Measurements from ENCODE around the gene CD300LF. TPM values are rescaled to one million over a fixed set of nuclear protein-coding genes. Genes with fewer than 3 reads are reported as not detected.

The CD300LF gene
- total and polyA plus RNA-seq, 10 of the 15 experiments (the other 5 are each of a cell fraction or from before 2014, with no cell fraction given), result 0.15 TPM; not detected in 9

DNA sequence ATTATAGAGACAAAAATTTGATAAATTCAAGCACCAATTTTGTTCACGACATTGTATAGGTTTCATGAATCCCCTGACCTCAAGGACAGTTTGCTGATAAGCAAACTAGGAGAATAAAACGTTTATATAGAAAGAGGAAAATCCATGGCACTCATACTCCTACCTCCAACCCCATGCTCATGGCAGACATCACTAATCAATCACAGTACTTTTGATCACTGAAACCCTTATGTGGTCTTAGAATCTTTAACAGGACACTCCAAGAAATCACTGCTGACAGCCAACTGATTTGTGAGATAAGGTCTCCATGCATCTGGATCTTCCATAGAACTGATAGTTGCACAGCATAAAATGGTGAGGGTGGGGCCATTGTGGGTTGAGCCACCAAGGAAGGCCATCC lies 31.0 kb upstream of the CD300LF start (continued):
- TF ChIP-seq DPF2 (IDR thresholded peaks at IDR 0.05), result no peak
- TF ChIP-seq, protein P1, sequence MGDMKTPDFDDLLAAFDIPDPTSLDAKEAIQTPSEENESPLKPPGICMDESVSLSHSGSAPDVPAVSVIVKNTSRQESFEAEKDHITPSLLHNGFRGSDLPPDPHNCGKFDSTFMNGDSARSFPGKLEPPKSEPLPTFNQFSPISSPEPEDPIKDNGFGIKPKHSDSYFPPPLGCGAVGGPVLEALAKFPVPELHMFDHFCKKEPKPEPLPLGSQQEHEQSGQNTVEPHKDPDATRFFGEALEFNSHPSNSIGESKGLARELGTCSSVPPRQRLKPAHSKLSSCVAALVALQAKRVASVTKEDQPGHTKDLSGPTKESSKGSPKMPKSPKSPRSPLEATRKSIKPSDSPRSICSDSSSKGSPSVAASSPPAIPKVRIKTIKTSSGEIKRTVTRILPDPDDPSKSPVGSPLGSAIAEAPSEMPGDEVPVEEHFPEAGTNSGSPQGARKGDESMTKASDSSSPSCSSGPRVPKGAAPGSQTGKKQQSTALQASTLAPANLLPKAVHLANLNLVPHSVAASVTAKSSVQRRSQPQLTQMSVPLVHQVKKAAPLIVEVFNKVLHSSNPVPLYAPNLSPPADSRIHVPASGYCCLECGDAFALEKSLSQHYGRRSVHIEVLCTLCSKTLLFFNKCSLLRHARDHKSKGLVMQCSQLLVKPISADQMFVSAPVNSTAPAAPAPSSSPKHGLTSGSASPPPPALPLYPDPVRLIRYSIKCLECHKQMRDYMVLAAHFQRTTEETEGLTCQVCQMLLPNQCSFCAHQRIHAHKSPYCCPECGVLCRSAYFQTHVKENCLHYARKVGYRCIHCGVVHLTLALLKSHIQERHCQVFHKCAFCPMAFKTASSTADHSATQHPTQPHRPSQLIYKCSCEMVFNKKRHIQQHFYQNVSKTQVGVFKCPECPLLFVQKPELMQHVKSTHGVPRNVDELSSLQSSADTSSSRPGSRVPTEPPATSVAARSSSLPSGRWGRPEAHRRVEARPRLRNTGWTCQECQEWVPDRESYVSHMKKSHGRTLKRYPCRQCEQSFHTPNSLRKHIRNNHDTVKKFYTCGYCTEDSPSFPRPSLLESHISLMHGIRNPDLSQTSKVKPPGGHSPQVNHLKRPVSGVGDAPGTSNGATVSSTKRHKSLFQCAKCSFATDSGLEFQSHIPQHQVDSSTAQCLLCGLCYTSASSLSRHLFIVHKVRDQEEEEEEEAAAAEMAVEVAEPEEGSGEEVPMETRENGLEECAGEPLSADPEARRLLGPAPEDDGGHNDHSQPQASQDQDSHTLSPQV (IDR thresholded peaks at IDR 0.05), result no peak

DNA sequence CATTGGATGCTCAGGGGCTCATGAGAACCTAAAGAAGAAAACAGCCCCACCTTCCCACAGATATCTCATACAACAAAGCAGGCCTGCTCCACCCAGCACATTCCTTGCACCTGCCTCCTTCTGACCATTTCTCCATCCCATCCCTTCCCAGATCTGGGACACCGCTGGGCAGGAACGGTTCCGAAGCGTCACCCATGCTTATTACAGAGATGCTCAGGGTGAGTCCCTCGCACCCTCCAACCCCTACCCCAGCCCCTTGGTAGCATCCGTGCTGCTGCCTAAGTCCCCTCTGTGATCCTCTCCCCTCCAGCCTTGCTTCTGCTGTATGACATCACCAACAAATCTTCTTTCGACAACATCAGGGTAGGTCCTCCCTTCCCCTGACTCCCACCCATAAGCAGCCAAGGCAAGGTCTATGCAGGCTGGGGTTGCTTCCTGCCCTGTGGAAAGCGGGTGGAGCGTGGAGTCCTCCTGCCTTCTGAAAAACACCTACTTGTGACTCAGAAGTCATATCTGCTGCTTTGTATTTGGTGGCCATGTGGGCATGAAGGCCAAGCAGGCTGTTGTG lies 30.3 kb upstream of the CD300LF start:
- DNase-seq (ENCODE audit: low read depth, low spot score) (no peak), FAIRE-seq (no peak), ATAC-seq (no peak)
- no peaks in the 10 kb centered on the region for H4K20me1 ChIP-seq (ENCODE audit: control insufficient read depth, insufficient read depth)
- H3K36me3 ChIP-seq (ENCODE audit: control insufficient read depth in 2 of 2, insufficient read depth in 2 of 2, low read length in 1 of 2), result no peaks in the 10 kb centered on the region
- ChIA-PET SMC1A (ENCODE audit: uncharacterized antibody, unreplicated experiment) (interaction anchor here (0.9 to 2.0 kb wide), 6 partner anchors 28 to 119 kb away, joined by 3 to 16 read pairs (median 7); no protein-coding TSS in a partner anchor), RAD21 (ENCODE audit: unreplicated experiment) (interaction anchor here (0.7 to 2.0 kb wide), 8 partner anchors 26 to 218 kb away, joined by 3 to 18 read pairs (median 3); partner anchors contain the start of gene NAT9), POLR2A (interaction anchor here (0.6 kb wide), 1 partner anchor 219 kb away, joined by 6 read pairs; no protein-coding TSS in a partner anchor), CTCF (interaction anchor here (1.0 to 2.8 kb wide), 13 partner anchors 8 to 218 kb away, joined by 3 to 41 read pairs (median 4); partner anchors contain the start of gene NAT9)
- peaks cover 38% of the 10 kb centered on the region for H3K4me1 ChIP-seq (ENCODE audit: control insufficient read depth, insufficient read depth, low read length)
- intact Hi-C loops (cut with micrococcal nuclease; ENCODE audit: unreplicated experiment) (no loop called here), in situ Hi-C loops (cut with MboI) (loop anchor here (5.0 kb wide), 1 partner anchor 124 kb away; no protein-coding TSS in a partner anchor)
- H3K9me3 ChIP-seq (replicated peaks; ENCODE audit: control insufficient read depth, insufficient read depth, low read length), result no peaks in the 10 kb centered on the region
- no peak overlapping the region for H3K9ac ChIP-seq (ENCODE audit: control insufficient read depth, insufficient read depth, low read length)
- H3K79me2 ChIP-seq (ENCODE audit: control insufficient read depth, insufficient read depth, low read length), result no peaks in the 10 kb centered on the region; the same call in 1 of the 2 replicates
- no peak overlapping the region for H3K4me2 ChIP-seq (ENCODE audit: control insufficient read depth, insufficient read depth)
- H2AFZ ChIP-seq (ENCODE audit: control insufficient read depth, low read depth, low read length), result no peak overlapping the region
- H3K27ac ChIP-seq (ENCODE audit: control insufficient read depth, insufficient read depth), result no peak overlapping the region
- H3K27me3 ChIP-seq (replicated peaks in 1 of 2; ENCODE audit: control insufficient read depth in 2 of 2, insufficient read depth in 2 of 2, low read length in 1 of 2), result no peaks in the 10 kb centered on the region
- no peak for TF ChIP-seq RUNX3 (IDR thresholded peaks at IDR 0.05; ENCODE audit: low read length)
- TF ChIP-seq, protein P2, sequence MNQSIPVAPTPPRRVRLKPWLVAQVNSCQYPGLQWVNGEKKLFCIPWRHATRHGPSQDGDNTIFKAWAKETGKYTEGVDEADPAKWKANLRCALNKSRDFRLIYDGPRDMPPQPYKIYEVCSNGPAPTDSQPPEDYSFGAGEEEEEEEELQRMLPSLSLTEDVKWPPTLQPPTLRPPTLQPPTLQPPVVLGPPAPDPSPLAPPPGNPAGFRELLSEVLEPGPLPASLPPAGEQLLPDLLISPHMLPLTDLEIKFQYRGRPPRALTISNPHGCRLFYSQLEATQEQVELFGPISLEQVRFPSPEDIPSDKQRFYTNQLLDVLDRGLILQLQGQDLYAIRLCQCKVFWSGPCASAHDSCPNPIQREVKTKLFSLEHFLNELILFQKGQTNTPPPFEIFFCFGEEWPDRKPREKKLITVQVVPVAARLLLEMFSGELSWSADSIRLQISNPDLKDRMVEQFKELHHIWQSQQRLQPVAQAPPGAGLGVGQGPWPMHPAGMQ (IDR thresholded peaks at IDR 0.05; ENCODE audit: borderline replicate concordance), result no peak
- no peak for TF ChIP-seq HCFC1 (IDR thresholded peaks at IDR 0.05; ENCODE audit: low read length)
- TF ChIP-seq HDAC2 (IDR thresholded peaks at IDR 0.05), result no peak
- TF ChIP-seq CHD4 (IDR thresholded peaks at IDR 0.05), result no peak
- no peak for TF ChIP-seq HDGF (IDR thresholded peaks at IDR 0.05)
- TF ChIP-seq NFIC (IDR thresholded peaks at IDR 0.05; ENCODE audit: low read depth, low read length), result no peak
- TF ChIP-seq RAD21 (IDR thresholded peaks at IDR 0.05; ENCODE audit: insufficient read depth, low read depth, low read length), result no peak
- no peak for TF ChIP-seq RELA (IDR thresholded peaks at IDR 0.05; ENCODE audit: borderline replicate concordance, partially characterized antibody)
- TF ChIP-seq, protein P3, sequence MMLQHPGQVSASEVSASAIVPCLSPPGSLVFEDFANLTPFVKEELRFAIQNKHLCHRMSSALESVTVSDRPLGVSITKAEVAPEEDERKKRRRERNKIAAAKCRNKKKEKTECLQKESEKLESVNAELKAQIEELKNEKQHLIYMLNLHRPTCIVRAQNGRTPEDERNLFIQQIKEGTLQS (IDR thresholded peaks at IDR 0.05; ENCODE audit: borderline replicate concordance, extremely low read depth, low read depth, low read length), result no peak
- WGBS (ENCODE audit: insufficient coverage, insufficient replicate concordance, low lambda C conversion rate, missing lambda C conversion rate), result 94% methylated on average over 9 of the region's 9 CpGs
- no TSS peak for BruUV-seq (replicated peaks)
- H3K4me3 ChIP-seq, result no peak overlapping the region
